Skin of body (tissue), 2 donors: Measurements from ENCODE around the gene PPP1R3G. TPM values are rescaled to one million over a fixed set of nuclear protein-coding genes. Genes with fewer than 3 reads are reported as not detected.
"Not testable (repeated sequence)": the region's sequence is repeated elsewhere in the genome, so short reads cannot be mapped to it uniquely, and the experiment has no call there.

Experiments
- DNase-seq: peaks from one replicate; lab custom pipeline; 2025; lab: John Stamatoyannopoulos, UW
- total RNA-seq: library from RNA; depleted of rRNA; stranded (reverse); fragments of >200 nt; gene quantifications from one replicate; pipeline ENCODE4 v1.2.3, GENCODE V29; 2014

PPP1R3G gene
- total RNA-seq, 1 donor from 2014 or later = 1.8 TPM

DNA sequence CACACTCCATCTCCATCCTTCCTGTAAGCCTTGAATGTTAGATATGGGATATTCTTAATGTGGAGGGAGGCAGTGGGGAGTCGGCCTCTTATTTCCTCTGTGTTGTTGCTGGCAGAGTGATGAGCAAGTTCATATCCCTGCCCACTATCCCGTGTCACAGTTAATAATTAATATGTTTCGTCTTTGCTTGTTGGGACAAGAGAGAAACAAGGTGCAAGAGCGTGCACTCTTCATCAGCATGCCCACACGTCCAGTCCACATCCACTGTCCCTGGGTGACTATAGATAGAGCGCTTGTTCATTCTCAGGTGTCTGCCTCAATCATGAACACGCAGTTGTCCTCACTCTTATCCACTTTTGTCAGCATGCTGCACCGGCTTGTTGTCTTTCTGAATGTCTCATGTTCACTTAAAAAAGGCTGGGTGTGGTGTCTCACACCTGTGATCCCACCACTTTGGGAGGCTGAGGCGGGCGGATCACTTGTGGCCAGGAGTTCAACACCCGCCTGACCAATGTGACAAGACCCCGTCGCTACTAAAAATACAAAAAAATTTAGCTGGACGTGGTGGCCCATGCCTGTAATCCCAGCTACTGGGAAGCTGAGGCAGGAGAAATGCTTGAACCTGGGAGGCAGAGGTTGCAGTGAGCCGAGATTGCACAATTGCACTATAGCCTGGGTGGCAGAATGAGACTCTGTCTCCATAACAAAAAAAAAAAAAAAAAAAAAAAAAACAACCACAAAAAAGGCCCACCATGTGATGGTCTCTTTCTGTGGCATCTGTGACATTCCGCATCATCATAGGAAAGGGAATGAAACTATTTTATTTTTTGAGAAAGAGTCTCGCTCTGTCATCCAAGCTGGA is 34.2 kb downstream of the PPP1R3G start:
- no peak for DNase-seq

- DNase-seq = no peak
These were observed 34.9 kb downstream of the PPP1R3G start for GRCh38 chr6:5120011-5120410.

GRCh38 chr6:5120543-5120942 is 35.4 kb downstream of the PPP1R3G start:
- not testable (repeated sequence) for DNase-seq

DNA sequence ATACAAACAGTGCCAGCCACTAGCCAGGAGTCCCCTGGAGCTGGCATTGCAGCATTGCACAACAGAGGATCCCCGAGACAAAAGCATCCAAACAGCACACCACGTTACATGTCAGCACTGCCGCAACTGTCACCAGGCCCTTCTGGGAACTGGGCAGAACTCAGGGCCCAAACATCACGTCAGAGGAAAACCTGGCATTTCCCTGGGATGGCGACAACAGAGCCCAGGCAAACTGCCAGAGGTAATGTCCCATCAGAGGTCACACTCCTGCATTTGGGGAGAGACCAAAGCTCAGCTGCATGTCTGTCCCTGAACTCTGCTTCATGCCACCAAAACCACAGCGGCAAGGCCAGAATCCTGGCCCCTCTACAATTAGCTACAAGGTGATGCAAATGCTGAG is 36.3 kb downstream of the PPP1R3G start:
- no peak for DNase-seq

DNA sequence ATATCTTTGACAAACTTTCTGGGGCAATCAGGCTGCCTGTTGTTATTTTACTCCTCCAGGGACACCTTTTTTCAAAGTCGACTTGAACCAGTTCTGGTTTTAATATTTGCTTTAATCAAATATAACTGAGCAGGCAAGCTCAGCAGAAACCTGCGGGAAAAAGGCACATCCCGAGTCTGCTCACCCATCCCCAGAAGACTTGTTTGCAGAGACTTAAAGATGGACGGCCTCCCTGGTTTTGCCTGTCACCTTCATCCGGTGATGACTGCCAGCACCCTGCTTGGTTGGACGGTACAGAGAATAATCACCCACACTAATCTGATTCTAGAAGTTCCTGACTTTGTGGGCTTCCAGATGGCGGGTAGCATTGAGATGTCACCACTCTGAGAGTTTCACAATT is 36.8 kb downstream of the PPP1R3G start:
- no peak for DNase-seq

DNA sequence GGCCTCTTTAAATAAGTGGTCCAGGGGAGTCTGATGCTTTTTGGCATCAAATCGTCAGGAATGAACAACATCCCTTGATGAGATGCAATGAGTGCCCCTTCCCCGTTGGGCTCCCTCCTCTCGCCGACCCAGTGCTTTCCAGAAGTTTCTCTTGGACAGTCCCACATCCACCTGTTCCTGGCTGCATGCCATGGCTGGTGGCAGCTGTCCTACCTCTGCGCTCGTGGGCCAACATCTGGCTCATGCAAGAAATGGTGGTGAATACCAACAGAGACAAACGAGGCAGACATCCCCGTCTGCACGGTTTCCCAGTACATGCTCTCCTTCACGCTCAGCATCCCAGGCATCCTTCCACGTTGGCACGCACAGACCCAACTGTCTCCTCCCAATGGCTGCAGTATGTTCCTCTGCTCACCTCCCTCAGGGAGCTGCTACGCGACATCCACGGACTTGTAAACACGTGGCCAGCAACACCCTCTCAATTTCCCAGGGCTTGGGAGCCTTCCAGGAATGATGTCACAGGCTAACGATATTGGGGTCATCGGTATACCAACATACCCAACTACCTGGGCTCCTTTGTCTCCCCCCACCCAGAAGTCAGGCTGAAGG is 37.5 kb downstream of the PPP1R3G start:
- DNase-seq = no peak

DNA sequence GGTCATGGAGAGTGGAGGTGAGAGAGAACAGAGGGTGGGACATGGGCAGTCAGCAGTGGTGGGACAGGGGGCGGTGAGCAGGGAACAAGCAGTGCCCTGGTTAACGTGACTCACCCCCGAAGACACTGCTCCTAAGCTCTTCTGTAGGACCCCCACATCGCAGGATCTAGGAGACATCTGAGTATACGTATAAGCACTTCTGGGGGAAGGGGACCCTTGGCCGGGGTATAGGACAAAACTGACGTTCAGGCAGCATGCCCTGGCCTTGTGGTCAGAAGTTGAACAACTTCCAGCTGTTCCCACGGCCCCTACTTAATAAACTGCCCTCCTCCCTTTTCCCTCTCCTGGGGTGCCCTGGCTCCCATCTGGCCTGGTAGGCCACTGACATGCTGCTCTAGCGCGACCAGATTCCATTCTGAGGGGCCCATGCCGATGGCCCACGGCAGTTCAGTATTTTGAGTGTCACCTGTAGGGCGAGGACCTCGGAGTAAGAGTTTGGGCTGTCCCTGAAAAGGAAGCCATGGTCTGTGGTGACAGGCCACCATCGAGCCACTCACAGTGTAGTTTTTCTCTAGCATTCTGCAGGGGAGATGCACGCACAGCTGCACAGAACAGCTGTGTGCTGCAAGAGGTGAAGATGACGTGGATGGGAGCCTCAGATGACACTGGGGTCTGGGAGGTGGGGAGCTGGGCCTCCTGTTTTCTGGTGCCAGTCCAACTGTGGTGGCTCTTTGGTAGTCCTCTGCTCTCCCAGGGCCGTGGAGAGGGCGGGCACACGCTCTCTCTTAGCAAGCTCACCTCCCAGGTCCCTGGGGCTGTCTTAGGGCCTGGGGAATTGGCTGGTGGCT is 38.4 kb downstream of the PPP1R3G start:
- DNase-seq = no peak

- DNase-seq = no peak
These were observed 39.4 kb downstream of the PPP1R3G start for GRCh38 chr6:5124526-5124925.

- DNase-seq = no peak
These were observed 40.2 kb downstream of the PPP1R3G start for GRCh38 chr6:5125152-5126006.

DNA sequence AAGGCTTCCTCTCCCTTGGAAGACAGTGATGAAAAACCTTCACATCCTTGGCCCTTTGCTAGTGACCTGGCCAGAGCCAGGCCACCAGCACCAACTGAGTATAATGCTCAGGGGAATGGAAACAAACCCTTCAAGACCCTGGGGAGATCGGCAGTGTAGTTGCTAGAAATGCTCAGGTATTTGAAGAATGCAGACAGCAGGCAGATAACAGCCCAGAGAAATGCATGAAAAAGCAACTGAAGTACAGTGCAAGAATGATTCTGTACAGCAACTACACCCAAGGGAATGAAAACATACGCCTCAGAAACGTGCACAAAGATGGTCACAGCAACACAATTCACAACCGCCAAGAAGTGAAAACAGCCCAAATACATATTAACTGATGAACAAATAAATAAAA is 41.1 kb downstream of the PPP1R3G start:
- no peak for DNase-seq

DNA sequence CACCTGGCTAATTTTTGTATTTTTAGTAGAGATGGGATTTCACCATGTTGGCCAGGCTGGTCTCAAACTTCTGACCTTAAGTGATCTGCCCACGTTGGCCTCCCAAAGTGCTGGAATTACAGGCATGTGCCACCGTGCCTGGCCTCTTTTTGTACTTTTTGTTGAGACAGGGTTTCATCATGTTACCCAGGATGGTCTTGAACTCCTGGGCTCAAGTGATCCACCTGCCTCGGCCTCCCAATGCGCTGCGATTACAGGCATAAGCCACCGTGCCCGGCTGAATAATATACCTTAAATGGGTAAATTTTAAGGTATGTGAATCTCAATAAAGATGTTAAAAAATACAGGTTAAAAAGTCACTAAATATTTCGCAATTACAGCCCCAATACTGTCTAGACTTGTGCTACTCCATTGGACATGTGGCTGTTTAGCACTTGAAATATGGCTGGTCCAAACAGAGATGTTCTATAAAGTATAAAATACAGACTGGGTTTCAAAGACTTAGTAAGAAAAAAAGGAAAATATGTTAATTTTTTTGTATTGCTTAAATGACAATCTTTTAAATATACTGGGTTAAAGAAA is 42.1 kb downstream of the PPP1R3G start:
- DNase-seq = no peak

GRCh38 chr6:5128351-5128750 is 43.2 kb downstream of the PPP1R3G start:
- no peak for DNase-seq

DNA sequence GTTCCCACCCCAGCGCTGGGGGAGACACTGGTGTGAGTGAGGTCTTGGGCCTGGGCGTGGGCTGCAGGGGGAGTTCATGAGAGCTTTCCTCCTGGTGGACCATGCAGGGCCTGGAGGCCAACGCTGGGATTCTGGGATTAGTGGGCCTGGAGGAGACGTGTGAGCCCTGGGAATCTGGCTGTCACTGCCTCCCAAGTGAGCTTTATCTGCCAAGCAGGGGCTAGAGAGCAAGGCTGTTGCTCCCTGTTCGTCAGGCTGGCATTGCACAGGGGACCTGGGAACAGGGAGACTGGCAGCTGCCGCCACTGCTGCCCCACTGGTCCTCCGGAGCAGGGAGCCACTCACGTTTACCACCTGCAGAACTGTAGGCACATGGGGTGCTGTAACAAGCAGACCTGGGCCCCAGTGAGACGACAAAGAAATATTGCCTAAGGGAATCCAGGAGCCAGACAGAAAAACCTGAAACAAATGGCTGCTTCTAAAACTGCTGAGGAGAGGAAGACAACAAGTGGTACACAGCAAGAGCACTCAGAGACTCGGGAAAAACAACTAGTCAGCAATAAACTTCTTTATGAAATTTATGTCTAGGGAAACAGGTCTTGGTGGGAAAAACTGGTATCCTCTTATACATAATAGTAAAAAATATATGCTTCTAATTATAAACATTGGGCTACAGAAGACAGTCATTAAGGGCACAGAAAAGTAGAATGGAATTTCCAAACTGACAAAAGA is 45.2 kb downstream of the PPP1R3G start:
- no peak for DNase-seq

GRCh38 chr6:5132731-5133130 is 47.6 kb downstream of the PPP1R3G start:
- DNase-seq = peak; percentile 85

GRCh38 chr6:5133943-5134342 is 48.8 kb downstream of the PPP1R3G start:
- DNase-seq = no peak

DNA sequence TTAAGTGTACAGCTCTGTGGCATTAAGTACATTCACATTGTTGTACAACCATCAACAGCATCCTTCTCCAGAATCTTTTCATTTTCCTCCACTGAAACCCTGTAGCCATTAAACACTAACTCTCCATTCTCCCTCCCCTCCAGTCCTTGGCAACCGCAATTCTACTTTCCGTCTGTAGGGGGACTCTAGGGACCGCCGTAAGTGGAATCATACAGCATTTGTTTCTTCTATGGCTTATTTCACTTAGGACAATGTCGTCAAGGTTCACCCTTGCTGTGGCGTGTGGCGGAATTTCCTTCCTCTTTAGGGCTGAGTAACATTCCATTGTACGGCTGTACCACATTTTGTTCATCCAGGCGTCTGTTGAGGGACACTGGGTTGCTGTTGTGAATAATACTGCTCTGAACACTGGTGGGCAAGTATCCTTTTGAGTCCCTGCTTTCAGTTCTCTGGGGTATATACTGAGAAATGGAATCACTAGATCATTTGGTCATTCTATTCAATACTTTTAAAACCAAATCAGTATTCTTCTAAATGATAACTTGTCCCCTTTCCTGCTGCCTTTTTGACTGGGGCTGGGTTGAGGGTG is 50.7 kb downstream of the PPP1R3G start:
- DNase-seq = no peak

DNA sequence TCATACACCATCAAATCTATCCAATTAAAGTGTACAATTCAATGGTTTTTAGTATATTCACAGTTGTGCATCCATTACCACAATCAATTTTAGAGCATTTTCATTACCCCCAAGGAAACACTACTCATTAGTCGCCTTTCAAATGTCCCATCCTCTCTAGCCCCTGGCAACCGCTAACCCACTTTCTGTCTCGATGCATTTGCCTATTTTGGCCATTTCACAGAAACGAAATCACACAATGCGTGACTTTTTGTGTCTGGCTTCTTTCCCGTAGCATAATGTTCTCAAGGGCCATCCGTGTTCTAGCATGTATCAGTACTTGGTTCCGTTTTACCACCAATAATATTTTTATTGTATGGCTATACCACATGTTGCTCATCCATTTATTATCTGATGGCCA is 51.7 kb downstream of the PPP1R3G start:
- no peak for DNase-seq
